Measurements from ENCODE around the gene OCEL1. TPM values are rescaled to one million over a fixed set of nuclear protein-coding genes. Genes with fewer than 3 reads are reported as not detected.

OCEL1 gene
- polyA plus RNA-seq, 2 of the 4 experiments (the other 2 are of a cell fraction), result 5.5 to 9.2 TPM

GRCh38 chr19:17220207-17220758 lies 5.7 kb upstream of the OCEL1 start:
- ATAC-seq, result peak; percentile 32 to 39; a peak in 3 of 6 replicates
- ChIA-PET CTCF (interaction anchor here (0.6 kb wide), 1 partner anchor 1241 kb away, joined by 3 read pairs; no protein-coding TSS in a partner anchor), POLR2A (no interaction called here)
- Histone ChIP-seq H3K4me3 (no peak overlapping the region), H3K4me1 (peaks cover 12% of the 10 kb centered on the region), H3K27ac (peak overlapping the region in 1 of 2 experiments; percentile 68; a peak in 2 of 6 replicates), H3K4me2 (no peak overlapping the region), H3K9me3 (no peaks in the 10 kb centered on the region)
- no peak for FAIRE-seq
- DNase-seq (ENCODE audit: low read depth in 1 of 2, low spot score in 1 of 2), result peak in 1 of 2 experiments; percentile 53
- 31% methylated on average over 4 of the region's 14 CpGs for WGBS (ENCODE audit: missing lambda C conversion rate)
- TF ChIP-seq KDM5A (IDR thresholded peaks at IDR 0.05) (no peak), NR3C1 (IDR thresholded peaks at IDR 0.05) (no peak), FOSL2 (IDR thresholded peaks at IDR 0.05) (no peak), FOSL2 (CRISPR knock-in tag; IDR thresholded peaks at IDR 0.05) (peak; percentile 65), EHF (CRISPR knock-in tag; IDR thresholded peaks at IDR 0.05) (no peak), POLR2A (IDR thresholded peaks at IDR 0.05; ENCODE audit: low read length) (no peak)

- peak overlapping the region; percentile 79; the same call in 1 of the 3 replicates for H3K4me2 ChIP-seq
- 84% methylated on average over 10 of the region's 10 CpGs for whole genome bisulfite sequencing (ENCODE audit: missing lambda C conversion rate)
- H3K4me1 ChIP-seq, result peaks cover 13% of the 10 kb centered on the region
- no peaks in the 10 kb centered on the region for H3K9me3 ChIP-seq
- no peak for FAIRE-seq
- no peak for ATAC-seq
- H3K4me3 ChIP-seq, result no peak overlapping the region
- no peak for DNase-seq (ENCODE audit: low read depth in 1 of 2, low spot score in 1 of 2)
- H3K27ac ChIP-seq, result peak overlapping the region in 1 of 2 experiments; percentile 92; a peak in 2 of 6 replicates
- ChIA-PET POLR2A (no interaction called here), CTCF (interaction anchor here (0.9 to 3.6 kb wide), 3 partner anchors 10 to 58 kb away, joined by 3 to 11 read pairs (median 5); no protein-coding TSS in a partner anchor)
- TF ChIP-seq RAD21 (conservative IDR thresholded peaks at IDR 0.05 in 1 of 2, IDR thresholded peaks at IDR 0.05 in 1 of 2) (no peak), CTCF (IDR thresholded peaks at IDR 0.05) (no peak), SMC3 (IDR thresholded peaks at IDR 0.05) (no peak), EHMT2 (IDR thresholded peaks at IDR 0.05; ENCODE audit: low read depth) (no peak)
Measured at GRCh38 chr19:17225053-17225452, 973 bp upstream of the OCEL1 start.

GRCh38 chr19:17227798-17228367 lies 1.9 kb downstream of the OCEL1 start:
- ATAC-seq (no peak), FAIRE-seq (no peak), DNase-seq (ENCODE audit: low read depth in 1 of 2, low spot score in 1 of 2) (no peak)
- no peak for TF ChIP-seq NPAS2 (CRISPR knock-in tag; IDR thresholded peaks at IDR 0.05; ENCODE audit: borderline replicate concordance)
- peaks cover 9% of the 10 kb centered on the region; the same call in 2 of the 3 replicates for H3K4me1 ChIP-seq
- no peak overlapping the region for H3K27ac ChIP-seq
- ChIA-PET POLR2A (interaction anchor here (0.6 kb wide), 1 partner anchor 18 kb away, joined by 3 read pairs; no protein-coding TSS in a partner anchor), CTCF (interaction anchor here (1.0 to 3.6 kb wide), 2 partner anchors 15 to 34 kb away, joined by 3 to 11 read pairs; no protein-coding TSS in a partner anchor)
- no peak overlapping the region for H3K4me3 ChIP-seq
- WGBS (ENCODE audit: missing lambda C conversion rate), result 78% methylated on average over 13 of the region's 13 CpGs
- no peaks in the 10 kb centered on the region for H3K9me3 ChIP-seq
- H3K4me2 ChIP-seq, result peak overlapping the region; percentile 79; the same call in 1 of the 3 replicates

- H3K27ac ChIP-seq, result no peak overlapping the region
- 93% methylated on average over 3 of the region's 3 CpGs for WGBS (ENCODE audit: missing lambda C conversion rate)
- POLR2A ChIA-PET, result no interaction called here
- no peaks in the 10 kb centered on the region for H3K9me3 ChIP-seq
- CTCF ChIA-PET, result interaction anchor here (2.2 kb wide), 1 partner anchor 31 kb away, joined by 6 read pairs; no protein-coding TSS in a partner anchor
- peaks cover 24% of the 10 kb centered on the region; the same call in 2 of the 3 replicates for H3K4me1 ChIP-seq
- H3K4me3 ChIP-seq, result no peak overlapping the region
- ATAC-seq (no peak), FAIRE-seq (no peak), DNase-seq (ENCODE audit: low read depth in 1 of 2, low spot score in 1 of 2) (no peak)
- no peak for TF ChIP-seq ATOH8 (CRISPR knock-in tag; IDR thresholded peaks at IDR 0.05; ENCODE audit: low read depth)
- no peak for TF ChIP-seq JUN (IDR thresholded peaks at IDR 0.05)
- TF ChIP-seq EP300 (IDR thresholded peaks at IDR 0.05), result no peak
- TF ChIP-seq BHLHE40 (IDR thresholded peaks at IDR 0.05; ENCODE audit: low read depth, low read length), result no peak
- no peak for TF ChIP-seq HES2 (IDR thresholded peaks at IDR 0.05)
- no peak for TF ChIP-seq ZNF302 (CRISPR knock-in tag; IDR thresholded peaks at IDR 0.05)
- H3K4me2 ChIP-seq, result no peak overlapping the region
Measured at GRCh38 chr19:17229890-17230289, 3.9 kb downstream of the OCEL1 start.
